ENCODE data around the gene MCAM. TPM values are rescaled to one million over a fixed set of nuclear protein-coding genes. Genes with fewer than 3 reads are reported as not detected.

The MCAM gene
- polyA plus RNA-seq, 4 donors: 1.1 to 82.3 (median 11.5) TPM

- H3K4me3 ChIP-seq (ENCODE audit: low read depth in 1 of 3, low read length in 3 of 3): no peak overlapping the region
- peaks cover 0 to 7% (median 0%) of the 10 kb centered on the region in 3 donors for H3K4me1 ChIP-seq (ENCODE audit: control insufficient read depth in 3 of 3, insufficient read depth in 2 of 3, low read depth in 1 of 3, low read length in 2 of 3)
- no peaks in the 10 kb centered on the region for H3K27me3 ChIP-seq (ENCODE audit: control insufficient read depth in 3 of 3, insufficient read depth in 3 of 3, low read length in 3 of 3)
- DNase-seq: no peak
- H3K36me3 ChIP-seq (ENCODE audit: control insufficient read depth in 3 of 3, insufficient read depth in 2 of 3, low read depth in 1 of 3, low read length in 3 of 3): peaks cover 0 to 10% (median 0%) of the 10 kb centered on the region in 3 donors
- FAIRE-seq: no peak
- 77 to 91% (median 89%) methylated on average over 3 of the region's 3 CpGs for WGBS, 3 donors
- no peak overlapping the region for H3K27ac ChIP-seq (ENCODE audit: low read depth in 1 of 3, low read length in 2 of 3)
- no peaks in the 10 kb centered on the region for H3K9me3 ChIP-seq (ENCODE audit: control insufficient read depth in 2 of 2, insufficient read depth in 1 of 2, low read depth in 1 of 2, low read length in 1 of 2)
Measured at GRCh38 chr11:119258983-119259382, 57.9 kb downstream of the MCAM start.

Other genes with a start within 250 kb of the MCAM start
- 10 to 100 TPM; 26.0 to 56.4 (median 40.9) TPM for gene VPS11, start 249.3 kb downstream of the MCAM start, polyA plus RNA-seq
- gene HMBS, start 232.2 kb downstream of the MCAM start, polyA plus RNA-seq: 10 to 100 TPM; 18.4 to 45.3 (median 20.5) TPM
- 10 to 100 TPM; 10.8 to 51.2 (median 30.5) TPM for gene DPAGT1, start 215.3 kb downstream of the MCAM start, polyA plus RNA-seq
- gene C2CD2L, start 209.8 kb downstream of the MCAM start, polyA plus RNA-seq: 10 to 100 TPM; 14.9 to 21.7 (median 17.8) TPM
- 10 to 100 TPM; 12.3 to 37.5 (median 19.3) TPM for gene HINFP, start 195.6 kb downstream of the MCAM start, polyA plus RNA-seq
- gene ABCG4, start 168.1 kb downstream of the MCAM start, polyA plus RNA-seq: under 1 TPM in 3 of 4 donors, not detected in 1; 0.27 to 0.73 (median 0.34) TPM
- gene NLRX1, start 148.4 kb downstream of the MCAM start, polyA plus RNA-seq: 10 to 100 TPM in 1 of 4 donors, 1 to 10 TPM in 3; 3.5 to 13.0 (median 6.6) TPM
- gene NHERF4, start 131.7 kb downstream of the MCAM start, polyA plus RNA-seq: 100 to 1,000 TPM in 2 of 4 donors, 10 to 100 TPM in 2; 33.6 to 258 (median 98.5) TPM
- gene CBL, start 110.8 kb downstream of the MCAM start, polyA plus RNA-seq: 10 to 100 TPM in 1 of 4 donors, 1 to 10 TPM in 3; 2.2 to 10.1 (median 4.3) TPM
- gene RNF26, start 17.4 kb upstream of the MCAM start, polyA plus RNA-seq: 10 to 100 TPM in 2 of 4 donors, 1 to 10 TPM in 2; 6.5 to 28.3 (median 17.5) TPM
- 10 to 100 TPM in 2 of 4 donors, 1 to 10 TPM in 1, under 1 TPM in 1; 0.89 to 22.5 (median 11.8) TPM for gene C1QTNF5, start 23.8 kb upstream of the MCAM start, polyA plus RNA-seq
- under 1 TPM in 1 of 4 donors, not detected in 3; 0.03 TPM for gene MFRP, start 29.6 kb upstream of the MCAM start, polyA plus RNA-seq
- 10 to 100 TPM in 2 of 4 donors, 1 to 10 TPM in 2; 3.9 to 19.5 (median 10.3) TPM for gene USP2, start 64.6 kb upstream of the MCAM start, polyA plus RNA-seq
- 10 to 100 TPM in 2 of 4 donors, 1 to 10 TPM in 1, under 1 TPM in 1; 0.54 to 52.5 (median 8.7) TPM for gene THY1, start 106.0 kb upstream of the MCAM start, polyA plus RNA-seq

Data from small intestine (tissue), 7 donors.